Peyer's patch (tissue), 4 donors: Measurements from ENCODE around the gene ATG5.

ENCODE experiments used
- POLR2A ChIP-seq, 2 donors: fragments of 450-650 bp; IDR thresholded peaks; one replicate each; pipeline ENCODE4 v1.5.1; 2017; ENCODE audit warnings: antibody characterized with exemption in 2 of 2, mild to moderate bottlenecking in 2 of 2, moderate library complexity in 2 of 2
- TF ChIP-seq, protein P1 (sequence below), 6 experiments: fragments of 450-650 bp in 4 of 6; fragments of 200-600 bp in 2 of 6; sonication (generic) in 1 of 6; IDR thresholded peaks; one replicate each; pipeline ENCODE4 v1.5.1; 2017 to 2019; ENCODE audit warnings: antibody characterized with exemption in 6 of 6, mild to moderate bottlenecking in 3 of 6, moderate library complexity in 1 of 6

- TF ChIP-seq POLR2A (IDR thresholded peaks at IDR 0.05) = no peak
- TF ChIP-seq, protein P1, sequence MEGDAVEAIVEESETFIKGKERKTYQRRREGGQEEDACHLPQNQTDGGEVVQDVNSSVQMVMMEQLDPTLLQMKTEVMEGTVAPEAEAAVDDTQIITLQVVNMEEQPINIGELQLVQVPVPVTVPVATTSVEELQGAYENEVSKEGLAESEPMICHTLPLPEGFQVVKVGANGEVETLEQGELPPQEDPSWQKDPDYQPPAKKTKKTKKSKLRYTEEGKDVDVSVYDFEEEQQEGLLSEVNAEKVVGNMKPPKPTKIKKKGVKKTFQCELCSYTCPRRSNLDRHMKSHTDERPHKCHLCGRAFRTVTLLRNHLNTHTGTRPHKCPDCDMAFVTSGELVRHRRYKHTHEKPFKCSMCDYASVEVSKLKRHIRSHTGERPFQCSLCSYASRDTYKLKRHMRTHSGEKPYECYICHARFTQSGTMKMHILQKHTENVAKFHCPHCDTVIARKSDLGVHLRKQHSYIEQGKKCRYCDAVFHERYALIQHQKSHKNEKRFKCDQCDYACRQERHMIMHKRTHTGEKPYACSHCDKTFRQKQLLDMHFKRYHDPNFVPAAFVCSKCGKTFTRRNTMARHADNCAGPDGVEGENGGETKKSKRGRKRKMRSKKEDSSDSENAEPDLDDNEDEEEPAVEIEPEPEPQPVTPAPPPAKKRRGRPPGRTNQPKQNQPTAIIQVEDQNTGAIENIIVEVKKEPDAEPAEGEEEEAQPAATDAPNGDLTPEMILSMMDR (IDR thresholded peaks at IDR 0.05) = no peak
Measured at GRCh38 chr6:106204961-106205360, 120.6 kb downstream of the ATG5 start.
